SK-N-SH (cell line): ENCODE results near the gene OR56A1.

ENCODE experiments used
- CTCF ChIP-seq: fragments of 200-600 bp; sonication (generic); IDR thresholded peaks from 2 replicates; pipeline ENCODE4 v1.6.1; 2017; ENCODE audit warnings: antibody characterized with exemption, mild to moderate bottlenecking, moderate library complexity
- EP300 ChIP-seq, 2 experiments: IDR thresholded peaks; 2 replicates each; pipeline versions ENCODE4 v1.4.0 to v1.6.1; 2012; ENCODE audit warnings: borderline replicate concordance in 1 of 2, low read depth in 1 of 2, low read length in 1 of 2
- EZH2phosphoT487 ChIP-seq: fragments of 200-600 bp; sonication (generic); IDR thresholded peaks from 2 replicates; pipeline ENCODE4 v1.6.1; 2017; ENCODE audit warnings: low read depth, mixed run types, mild to moderate bottlenecking, antibody characterized with exemption, moderate library complexity, borderline replicate concordance
- FOSL2 ChIP-seq: IDR thresholded peaks from 2 replicates; pipeline ENCODE4 v1.4.0; 2012; ENCODE audit warnings: low read depth, mild to moderate bottlenecking, moderate library complexity, borderline replicate concordance
- FOXM1 ChIP-seq: IDR thresholded peaks from 2 replicates; pipeline ENCODE4 v1.4.0; 2012; ENCODE audit warnings: low read depth, mild to moderate bottlenecking
- MAX ChIP-seq: IDR thresholded peaks from 2 replicates; pipeline ENCODE4 v1.4.0; 2012; ENCODE audit warnings: low read depth
- NFIC ChIP-seq: IDR thresholded peaks from 2 replicates; pipeline ENCODE4 v1.4.0; 2012; ENCODE audit warnings: borderline replicate concordance
- POLR2AphosphoS5 ChIP-seq: IDR thresholded peaks from 2 replicates; pipeline ENCODE4 v1.6.1; 2012; ENCODE audit warnings: low read depth, low read length
- RAD21 ChIP-seq: IDR thresholded peaks from 2 replicates; pipeline ENCODE4 v1.6.1; 2012; ENCODE audit warnings: mild to moderate bottlenecking, low read length
- TAF1 ChIP-seq: IDR thresholded peaks from 2 replicates; pipeline ENCODE4 v1.6.1; 2012; ENCODE audit warnings: low read depth, mild to moderate bottlenecking, low read length, moderate library complexity, borderline replicate concordance

GRCh38 chr11:6062691-6063358 is 32.3 kb upstream of the OR56A1 start:
- TF ChIP-seq CTCF (0 out of 2 replicates have a peak, but pooled peaks have one; percentile 6), TAF1 (no peak), MAX (no peak), POLR2AphosphoS5 (no peak), RAD21 (no peak), FOSL2 (no peak), NFIC (no peak), EZH2phosphoT487 (no peak), EP300 (IDR thresholded peaks at IDR 0.05; ENCODE audit: borderline replicate concordance in 1 of 2, low read depth in 1 of 2, low read length in 1 of 2) (no peak), FOXM1 (no peak)
